IPS-18a (cell line): ENCODE data around the gene SLC25A45.
"Not testable (repeated sequence)": the region's sequence is repeated elsewhere in the genome, so short reads cannot be mapped to it uniquely, and the experiment has no call there.

ENCODE experiments used
- H3K27ac ChIP-seq: one replicate; pipeline ENCODE4 v1.5.1; 2013; ENCODE audit warnings: low read length
- H3K27me3 ChIP-seq: one replicate; pipeline ENCODE4 v1.6.1; 2013; ENCODE audit warnings: mild to moderate bottlenecking, low read length; ENCODE audit not compliant: control insufficient read depth, insufficient read depth
- H3K36me3 ChIP-seq: one replicate; pipeline ENCODE4 v1.6.1; 2013; ENCODE audit warnings: low read depth, low read length; ENCODE audit not compliant: control insufficient read depth
- H3K4me1 ChIP-seq: one replicate; pipeline ENCODE4 v1.6.1; 2013; ENCODE audit warnings: low read depth, low read length; ENCODE audit not compliant: control insufficient read depth
- H3K4me3 ChIP-seq: one replicate; pipeline ENCODE4 v1.5.1; 2013; ENCODE audit warnings: low read length
- H3K9ac ChIP-seq: one replicate; pipeline ENCODE4 v1.6.1; 2013; ENCODE audit warnings: mild to moderate bottlenecking, low read length, moderate library complexity
- H3K9me3 ChIP-seq: one replicate; pipeline ENCODE4 v1.6.1; 2013; ENCODE audit warnings: low read depth, low read length; ENCODE audit not compliant: control insufficient read depth

The SLC25A45 gene

DNA sequence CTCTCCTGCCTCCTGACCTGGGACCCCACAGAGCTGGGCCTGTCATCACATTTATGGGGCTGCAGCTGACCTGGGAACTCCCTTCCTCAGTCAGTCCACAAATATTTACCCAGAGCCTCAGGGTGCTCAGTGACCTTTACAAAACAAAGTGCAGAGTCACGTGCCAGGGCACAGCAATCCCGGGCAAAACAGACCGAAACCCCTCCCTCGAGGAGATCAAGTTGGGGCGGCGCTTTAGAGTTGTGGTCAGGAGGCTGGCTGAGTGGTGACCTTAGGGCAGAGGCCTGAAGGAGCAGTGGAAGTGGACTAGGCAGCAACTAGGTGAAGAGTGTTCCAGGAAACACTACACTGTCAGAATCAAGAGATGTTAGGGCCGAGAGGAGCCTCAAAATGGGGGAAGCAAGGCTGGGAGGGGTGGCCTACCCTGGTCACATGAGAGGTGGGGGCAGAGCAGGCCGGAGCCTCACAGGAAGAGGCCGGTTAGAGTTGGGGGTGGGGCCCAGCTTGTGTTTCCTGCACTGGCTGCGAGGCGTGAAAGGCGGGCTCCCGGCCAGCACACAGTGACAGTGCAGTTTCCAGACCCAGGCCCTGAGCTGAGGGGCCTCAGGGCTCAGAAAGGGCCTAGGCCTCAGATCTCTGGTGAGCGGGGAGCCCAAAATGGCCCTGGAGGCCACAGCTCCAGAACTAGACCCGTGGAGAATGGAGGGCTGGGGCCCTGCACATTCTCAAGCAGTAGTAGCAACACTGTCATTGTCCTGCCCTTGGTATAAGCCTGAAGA is 36.4 kb upstream of the SLC25A45 start:
- no peaks in the 10 kb centered on the region for H3K36me3 ChIP-seq
- no peaks in the 10 kb centered on the region for H3K9me3 ChIP-seq
- H3K4me3 ChIP-seq: peak overlapping the region; percentile 34
- H3K27me3 ChIP-seq: no peaks in the 10 kb centered on the region
- H3K27ac ChIP-seq: peak overlapping the region; percentile 92
- H3K4me1 ChIP-seq: peaks cover 54% of the 10 kb centered on the region
- H3K9ac ChIP-seq: peak overlapping the region; percentile 64

GRCh38 chr11:65418431-65418680 is 35.9 kb upstream of the SLC25A45 start:
- peak overlapping the region; percentile 64 for H3K9ac ChIP-seq
- H3K4me1 ChIP-seq: peaks cover 49% of the 10 kb centered on the region
- H3K9me3 ChIP-seq: no peaks in the 10 kb centered on the region
- H3K4me3 ChIP-seq: peak overlapping the region; percentile 34
- H3K27ac ChIP-seq: peak overlapping the region; percentile 92
- no peaks in the 10 kb centered on the region for H3K27me3 ChIP-seq
- H3K36me3 ChIP-seq: no peaks in the 10 kb centered on the region

DNA sequence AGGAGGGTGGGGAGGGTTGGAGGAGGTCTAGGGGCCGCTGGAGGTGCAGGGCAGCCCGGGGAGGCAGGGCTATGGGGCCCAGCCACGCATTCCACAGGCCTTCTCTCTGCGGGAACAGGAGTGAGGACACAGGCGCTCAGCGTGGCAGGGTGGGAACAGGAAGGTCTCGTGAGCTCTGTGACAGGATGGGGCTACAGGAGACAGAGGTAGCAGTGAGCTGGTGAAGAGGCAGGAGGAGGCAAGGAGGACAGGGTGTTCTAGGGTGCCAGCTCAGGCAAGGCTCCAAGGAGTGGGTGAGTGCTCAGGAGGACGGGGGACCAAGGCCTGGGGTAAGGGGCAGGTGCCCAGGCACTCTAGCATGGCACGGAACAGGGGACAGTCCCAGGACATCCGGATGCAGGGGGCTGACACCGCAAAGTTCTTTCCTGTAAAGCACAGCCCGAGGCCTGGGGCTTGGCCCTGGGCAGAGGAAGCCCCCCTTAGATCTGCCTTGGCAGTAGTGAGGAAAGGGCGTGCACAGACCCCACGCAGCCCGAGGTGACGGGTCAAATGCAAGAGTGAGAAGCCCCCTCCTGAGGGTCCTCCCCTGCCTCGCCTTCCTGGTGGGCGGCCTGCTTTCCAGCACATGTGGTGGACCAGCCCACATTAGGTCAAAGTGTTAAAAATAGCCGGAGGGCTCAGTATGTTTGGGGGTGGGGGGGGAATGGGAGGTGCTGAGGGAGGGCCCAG is 35.4 kb upstream of the SLC25A45 start:
- Histone ChIP-seq H3K36me3 (no peaks in the 10 kb centered on the region), H3K4me1 (peaks cover 44% of the 10 kb centered on the region), H3K9me3 (no peaks in the 10 kb centered on the region), H3K27me3 (no peaks in the 10 kb centered on the region), H3K4me3 (no peak overlapping the region), H3K27ac (no peak overlapping the region), H3K9ac (peak overlapping the region; percentile 64)

- Histone ChIP-seq H3K4me1 (peaks cover 41% of the 10 kb centered on the region), H3K4me3 (no peak overlapping the region), H3K9me3 (no peaks in the 10 kb centered on the region), H3K27ac (no peak overlapping the region), H3K36me3 (no peaks in the 10 kb centered on the region), H3K9ac (no peak overlapping the region), H3K27me3 (no peaks in the 10 kb centered on the region)
Observed at GRCh38 chr11:65416841-65417701, 34.6 kb upstream of the SLC25A45 start.

DNA sequence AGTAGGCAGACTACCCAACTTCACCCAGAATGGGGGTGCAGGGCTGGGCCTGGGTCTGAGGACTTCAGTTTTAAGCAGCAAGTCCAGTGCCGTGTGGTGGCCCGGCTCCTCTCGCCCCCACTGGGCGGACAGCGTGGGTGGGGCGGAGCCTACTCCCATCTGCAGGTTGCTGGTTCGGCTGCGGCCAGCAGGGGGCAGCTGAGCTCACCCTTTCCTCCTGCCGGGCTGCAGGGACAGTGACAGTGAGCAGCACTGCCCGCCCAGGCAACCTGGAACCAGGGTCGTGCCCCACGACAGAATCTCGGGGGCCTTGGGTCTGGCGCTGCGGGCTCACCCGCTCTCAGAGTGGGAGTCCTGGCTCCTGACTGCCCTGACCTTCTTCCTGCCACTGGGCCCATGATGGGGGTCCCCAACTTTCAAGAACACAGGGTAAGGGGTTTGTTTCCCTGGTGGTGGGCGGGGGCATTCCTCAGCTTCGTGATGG is 33.9 kb upstream of the SLC25A45 start:
- Histone ChIP-seq H3K27me3 (no peaks in the 10 kb centered on the region), H3K4me1 (peaks cover 36% of the 10 kb centered on the region), H3K36me3 (no peaks in the 10 kb centered on the region), H3K27ac (no peak overlapping the region), H3K9me3 (no peaks in the 10 kb centered on the region), H3K4me3 (no peak overlapping the region), H3K9ac (no peak overlapping the region)

GRCh38 chr11:65415499-65416340 is 33.3 kb upstream of the SLC25A45 start:
- no peaks in the 10 kb centered on the region for H3K36me3 ChIP-seq
- H3K9me3 ChIP-seq: no peaks in the 10 kb centered on the region
- H3K27me3 ChIP-seq: no peaks in the 10 kb centered on the region
- no peak overlapping the region for H3K27ac ChIP-seq
- no peak overlapping the region for H3K4me3 ChIP-seq
- H3K9ac ChIP-seq: no peak overlapping the region
- H3K4me1 ChIP-seq: peaks cover 30% of the 10 kb centered on the region

DNA sequence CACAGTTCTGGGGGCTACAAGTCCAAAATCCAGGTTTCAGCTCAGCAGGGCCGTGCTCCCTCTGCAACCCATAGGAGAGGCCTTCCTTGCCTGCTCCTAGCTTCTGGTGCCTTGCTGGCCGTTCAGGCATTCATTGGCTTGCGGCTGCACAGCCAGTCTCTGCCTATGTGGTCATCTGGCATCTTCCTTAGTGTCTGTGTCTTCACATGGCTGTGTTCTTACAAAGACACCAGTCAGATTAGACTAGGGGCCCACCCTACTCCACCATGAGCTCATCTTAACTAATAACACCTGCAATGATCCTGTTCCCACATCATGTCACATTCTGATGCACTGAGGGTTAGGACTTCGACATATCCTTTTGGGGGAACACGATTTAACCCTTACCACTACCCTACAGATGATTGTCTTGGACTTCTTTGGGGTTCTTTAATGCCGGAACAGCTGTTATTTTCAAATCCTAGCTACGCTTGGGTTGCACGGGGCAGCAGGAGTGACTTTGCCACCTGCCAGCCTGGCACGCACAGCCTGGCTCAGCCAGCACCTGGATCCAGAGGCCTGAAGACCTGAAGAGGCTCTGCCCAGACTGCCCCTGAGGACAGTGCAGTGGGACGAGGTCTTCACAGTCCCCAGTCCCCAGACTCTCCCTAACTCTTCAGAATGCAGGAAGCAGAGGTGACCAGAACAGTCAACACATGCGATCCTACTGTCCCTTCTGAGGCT is 32.5 kb upstream of the SLC25A45 start:
- no peak overlapping the region for H3K27ac ChIP-seq
- H3K9me3 ChIP-seq: no peaks in the 10 kb centered on the region
- peaks cover 24% of the 10 kb centered on the region for H3K4me1 ChIP-seq
- H3K4me3 ChIP-seq: no peak overlapping the region
- H3K9ac ChIP-seq: no peak overlapping the region
- no peaks in the 10 kb centered on the region for H3K27me3 ChIP-seq
- H3K36me3 ChIP-seq: no peaks in the 10 kb centered on the region

GRCh38 chr11:65413077-65413664 is 30.7 kb upstream of the SLC25A45 start:
- H3K36me3 ChIP-seq, H3K27ac ChIP-seq, H3K4me1 ChIP-seq, H3K9me3 ChIP-seq, H3K27me3 ChIP-seq, H3K4me3 ChIP-seq, H3K9ac ChIP-seq: not testable (repeated sequence)

GRCh38 chr11:65412271-65413076 is 30.0 kb upstream of the SLC25A45 start:
- Histone ChIP-seq H3K9me3 (no peaks in the 10 kb centered on the region), H3K27ac (no peak overlapping the region), H3K27me3 (no peaks in the 10 kb centered on the region), H3K9ac (no peak overlapping the region), H3K36me3 (no peaks in the 10 kb centered on the region), H3K4me3 (no peak overlapping the region), H3K4me1 (peaks cover 3% of the 10 kb centered on the region)

GRCh38 chr11:65411681-65412070 is 29.2 kb upstream of the SLC25A45 start:
- no peak overlapping the region for H3K9ac ChIP-seq
- H3K36me3 ChIP-seq: no peaks in the 10 kb centered on the region
- no peaks in the 10 kb centered on the region for H3K9me3 ChIP-seq
- H3K4me1 ChIP-seq: no peaks in the 10 kb centered on the region
- H3K27me3 ChIP-seq: no peaks in the 10 kb centered on the region
- no peak overlapping the region for H3K27ac ChIP-seq
- no peak overlapping the region for H3K4me3 ChIP-seq
